Thyroid gland (tissue), 4 donors: ENCODE results near the gene CUL5. TPM values are rescaled to one million over a fixed set of nuclear protein-coding genes. Genes with fewer than 3 reads are reported as not detected.
"Not testable (repeated sequence)": the region's sequence is repeated elsewhere in the genome, so short reads cannot be mapped to it uniquely, and the experiment has no call there.

ENCODE experiments used
- DNase-seq, 2 donors: peaks; one replicate each; pipeline ENCODE4 v3.0.0-alpha.2; 2019
- H3K27ac ChIP-seq, 3 donors: fragments of 200-600 bp; sonication (generic); 1 replicate in 2 of 3; 2 replicates in 1 of 3; pipeline ENCODE4 v1.5.1; 2016 to 2019; ENCODE audit warnings: mild to moderate bottlenecking in 1 of 3, moderate library complexity in 1 of 3
- H3K27me3 ChIP-seq: fragments of 200-600 bp; sonication (generic); one replicate; pipeline ENCODE4 v1.5.1; 2019
- H3K36me3 ChIP-seq, 2 donors: fragments of 200-600 bp; sonication (generic); one replicate each; pipeline ENCODE4 v1.5.1; 2016 to 2019
- H3K4me1 ChIP-seq, 2 donors: fragments of 200-600 bp; sonication (generic); one replicate each; pipeline ENCODE4 v1.5.1; 2017 to 2019
- H3K4me3 ChIP-seq, 3 donors: fragments of 200-600 bp; sonication (generic); replicated peaks in 1 of 3; 1 replicate in 2 of 3; 2 replicates in 1 of 3; pipeline ENCODE4 v1.5.1; 2016; ENCODE audit warnings: mild to moderate bottlenecking in 1 of 3
- H3K9me3 ChIP-seq: fragments of 200-600 bp; sonication (generic); one replicate; pipeline ENCODE4 v1.5.1; 2017
- CTCF ChIP-seq, 6 experiments: fragments of 200-600 bp in 3 of 6; fragments of 450-650 bp in 3 of 6; sonication (generic) in 3 of 6; IDR thresholded peaks; one replicate each; pipeline ENCODE4 v1.5.1; 2016 to 2019; ENCODE audit warnings: antibody characterized with exemption in 6 of 6, mild to moderate bottlenecking in 2 of 6, inconsistent platforms in 1 of 6, moderate library complexity in 1 of 6
- POLR2A ChIP-seq, 2 donors: fragments of 450-650 bp; IDR thresholded peaks; one replicate each; pipeline ENCODE4 v1.6.1; 2017; ENCODE audit warnings: antibody characterized with exemption in 2 of 2, mild to moderate bottlenecking in 2 of 2, moderate library complexity in 1 of 2
- WGBS, 2 donors: methylation state at CpG; one replicate each; pipeline ENCODE4 v1.1.5; 2017; 5-methylcytosine and 5-hydroxymethylcytosine counted together
- intact Hi-C: fragments of 100-400 bp; cut with DNase I; formaldehyde crosslinking; loops from one replicate; pipeline ENCODE4 v1.15.1; 2023
- total RNA-seq, 4 donors: library from RNA; depleted of rRNA; stranded (reverse); fragments of >200 nt; gene quantifications; one replicate each; pipeline ENCODE4 v1.2.3, GENCODE V29; 2016

Gene CUL5
- total RNA-seq, 4 donors from 2014 or later: 39.5 to 57.0 (median 45.4) TPM

GRCh38 chr11:108112057-108112456 is 103.4 kb downstream of the CUL5 start:
- H3K9me3 ChIP-seq: no peaks in the 10 kb centered on the region
- intact Hi-C loops: no loop called here
- no peak overlapping the region for H3K27ac ChIP-seq
- WGBS, 2 donors: 91 to 92% methylated on average over 2 of the region's 2 CpGs
- H3K4me1 ChIP-seq: peaks cover 10 to 17% of the 10 kb centered on the region in 2 donors
- H3K36me3 ChIP-seq: no peaks in the 10 kb centered on the region
- TF ChIP-seq CTCF (IDR thresholded peaks at IDR 0.05) (no peak), POLR2A (IDR thresholded peaks at IDR 0.05) (no peak)
- no peaks in the 10 kb centered on the region for H3K27me3 ChIP-seq
- H3K4me3 ChIP-seq: no peak overlapping the region
- DNase-seq: no peak

GRCh38 chr11:108115500-108116140 is 106.9 kb downstream of the CUL5 start:
- WGBS, 2 donors: 17 to 19% methylated on average over 5 of the region's 5 CpGs
- Histone ChIP-seq H3K36me3 (no peaks in the 10 kb centered on the region), H3K4me3 (no peak overlapping the region), H3K27ac (peak overlapping the region; percentile 79 to 90 (median 87)), H3K9me3 (no peaks in the 10 kb centered on the region), H3K4me1 (peaks cover 10 to 18% of the 10 kb centered on the region in 2 donors), H3K27me3 (no peaks in the 10 kb centered on the region)
- DNase-seq: peak; percentile 91 to 94
- peak in 1 of 2 donors; percentile 33 for TF ChIP-seq POLR2A (IDR thresholded peaks at IDR 0.05)
- no peak for TF ChIP-seq CTCF (IDR thresholded peaks at IDR 0.05)
- intact Hi-C loops: no loop called here

GRCh38 chr11:108117746-108118371 is 109.2 kb downstream of the CUL5 start:
- H3K36me3 ChIP-seq: no peaks in the 10 kb centered on the region
- TF ChIP-seq POLR2A (IDR thresholded peaks at IDR 0.05) (no peak), CTCF (IDR thresholded peaks at IDR 0.05) (peak; percentile 38 to 72 (median 52))
- peaks cover 19 to 31% of the 10 kb centered on the region in 2 donors for H3K4me1 ChIP-seq
- no peak overlapping the region for H3K27ac ChIP-seq
- no peak overlapping the region for H3K4me3 ChIP-seq
- no peaks in the 10 kb centered on the region for H3K27me3 ChIP-seq
- intact Hi-C loops: no loop called here
- DNase-seq: no peak
- no peaks in the 10 kb centered on the region for H3K9me3 ChIP-seq

- intact Hi-C loops: loop anchor here (10.0 kb wide), 1 partner anchor 104 kb away; the partner anchor contains the start of genes ATM and NPAT
- H3K27ac ChIP-seq: peak overlapping the region; percentile 85 to 96 (median 91)
- WGBS, 2 donors: 68 to 71% methylated on average over 7 of the region's 7 CpGs
- H3K36me3 ChIP-seq, H3K9me3 ChIP-seq, H3K27me3 ChIP-seq, DNase-seq: not testable (repeated sequence)
- peaks cover 26 to 39% of the 10 kb centered on the region in 2 donors for H3K4me1 ChIP-seq
- H3K4me3 ChIP-seq: peak overlapping the region in 2 of 3 donors; percentile 53 to 54
Measured at GRCh38 chr11:108120936-108121273, 112.2 kb downstream of the CUL5 start.

- Histone ChIP-seq H3K27me3 (no peaks in the 10 kb centered on the region), H3K4me1 (peaks cover 21 to 33% of the 10 kb centered on the region in 2 donors), H3K36me3 (no peaks in the 10 kb centered on the region), H3K4me3 (peak within 1 kb of the TSS; percentile 48 to 54 (median 53)), H3K9me3 (no peaks in the 10 kb centered on the region), H3K27ac (peak within 1 kb of the TSS; percentile 85 to 96 (median 91))
- DNase-seq: peak; percentile 98 to 99
- 1% methylated on average over 29 to 43 of the region's 73 CpGs for WGBS, 2 donors
- intact Hi-C loops: loop anchor here (10.0 kb wide), 1 partner anchor 103 kb away; the partner anchor contains the start of genes ATM and NPAT
- TF ChIP-seq CTCF (IDR thresholded peaks at IDR 0.05) (peak in 4 of 6 experiments; percentile 17 to 49 (median 24)), POLR2A (IDR thresholded peaks at IDR 0.05) (peak; percentile 33 to 94)
Measured at GRCh38 chr11:108121274-108122155, 112.8 kb downstream of the CUL5 start, which contains the start of gene ACAT1. TSS of gene ACAT1 (plus strand) at chr11:108121567. CDS start at chr11:108121607, 40 bp downstream.
